HS-5 (cell line): ENCODE data around the gene CYS1.
"Not testable (repeated sequence)": the region's sequence is repeated elsewhere in the genome, so short reads cannot be mapped to it uniquely, and the experiment has no call there.

Experiments
- DNase-seq: peaks from one replicate; pipeline ENCODE4 v3.0.0-alpha.2; 2012; ENCODE audit warnings: low read depth

The CYS1 gene

DNA sequence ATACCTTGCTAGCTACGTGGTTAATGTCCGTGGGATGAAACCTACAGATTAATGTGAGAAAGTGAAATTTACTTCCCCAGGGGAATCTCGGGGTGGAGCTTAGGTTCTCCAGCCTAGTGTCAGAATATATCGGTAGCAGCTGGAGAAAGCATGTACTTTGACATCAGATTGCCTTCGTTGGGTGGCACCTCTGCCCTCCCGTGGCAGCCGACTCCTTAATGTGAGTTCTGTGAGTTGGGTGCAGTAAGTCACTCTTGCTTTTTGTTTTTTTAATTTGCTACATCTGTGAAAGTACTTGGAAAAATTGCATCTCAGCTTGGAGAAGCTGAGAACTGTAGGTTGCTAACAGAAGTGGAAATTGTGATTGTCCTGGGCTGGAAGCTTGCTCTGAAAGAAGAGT, 33.3 kb downstream of the CYS1 start:
- no peak for DNase-seq

- DNase-seq, result no peak
Observed at GRCh38 chr2:10045561-10046355, 34.5 kb downstream of the CYS1 start.

GRCh38 chr2:10043906-10044601, 36.2 kb downstream of the CYS1 start:
- peak; percentile 74 for DNase-seq

GRCh38 chr2:10043256-10043905, 36.8 kb downstream of the CYS1 start, which contains the start of gene KLF11:
Gene KLF11, plus strand, starts transcription at chr2:10043550. Its CDS starts 167 bp downstream, at chr2:10043717.
- peak; percentile 33 for DNase-seq

- DNase-seq, result peak; percentile 41
Observed at GRCh38 chr2:10042301-10043161, 37.7 kb downstream of the CYS1 start.

GRCh38 chr2:10041711-10042110, 38.5 kb downstream of the CYS1 start:
- DNase-seq, result no peak

- no peak for DNase-seq
Observed at GRCh38 chr2:10039658-10040410, 40.4 kb downstream of the CYS1 start.

GRCh38 chr2:10038716-10039115, 41.5 kb downstream of the CYS1 start:
- no peak for DNase-seq

GRCh38 chr2:10038123-10038522, 42.1 kb downstream of the CYS1 start:
- DNase-seq, result no peak

DNA sequence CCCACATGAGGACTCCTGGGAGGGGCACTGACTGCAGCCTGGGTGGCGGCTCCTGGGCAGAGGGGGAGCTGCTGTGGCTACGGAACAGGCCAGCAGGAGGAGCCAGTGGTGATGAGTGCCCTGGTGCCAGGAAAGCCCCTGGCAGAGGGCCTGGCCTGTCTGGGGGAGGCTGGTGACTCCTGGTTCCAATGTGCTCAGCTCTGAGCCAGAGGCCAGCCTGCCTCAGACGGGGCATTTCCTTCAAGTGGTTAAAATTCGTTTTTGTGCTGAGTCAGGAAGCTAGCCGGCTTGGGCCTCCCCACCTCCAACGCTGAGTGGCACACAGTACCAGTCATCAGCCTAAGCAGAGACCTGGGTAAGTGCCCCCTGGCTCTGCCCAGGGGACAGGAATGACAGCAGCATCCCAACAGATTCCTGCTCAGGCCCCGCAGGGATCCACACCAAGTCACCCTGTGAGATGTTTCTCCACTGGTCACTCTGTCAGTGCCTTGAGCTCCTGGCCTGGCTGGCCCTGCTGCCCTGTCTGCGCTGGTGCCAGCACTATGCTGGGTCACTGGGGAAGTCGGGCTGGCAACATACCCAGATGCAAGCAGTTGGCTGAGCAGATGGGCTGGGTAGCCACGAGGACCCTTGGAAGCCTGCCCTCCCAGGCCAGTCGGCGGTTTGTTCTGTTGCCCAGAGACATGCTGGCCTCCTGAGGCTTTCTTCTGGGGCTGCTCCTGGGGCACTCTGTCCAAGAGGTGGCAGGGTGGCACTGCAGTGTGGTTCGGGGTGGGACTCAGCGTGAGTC, 43.9 kb downstream of the CYS1 start:
- DNase-seq, result peak; percentile 31

- DNase-seq, result no peak
Observed at GRCh38 chr2:10035633-10036032, 44.6 kb downstream of the CYS1 start.

DNA sequence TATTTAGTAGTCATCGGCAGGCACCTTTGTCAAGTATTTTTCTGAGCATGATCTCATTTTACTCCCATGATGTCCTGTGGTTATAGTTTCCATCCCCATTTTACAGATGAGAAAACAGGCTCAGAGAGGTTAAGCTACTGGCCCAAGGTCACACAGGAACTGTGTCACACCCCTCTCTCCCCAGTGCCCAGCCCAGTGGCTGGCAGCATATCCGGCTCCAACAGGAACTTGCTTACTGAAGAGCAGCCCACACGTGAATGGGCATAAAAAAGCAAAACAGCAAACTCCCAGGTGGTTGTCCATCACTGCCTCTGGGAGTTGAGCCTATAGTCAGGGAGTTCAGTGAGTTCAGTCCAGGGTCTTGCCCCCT, 45.2 kb downstream of the CYS1 start:
- no peak for DNase-seq

- DNase-seq, result no peak
Observed at GRCh38 chr2:10034333-10035052, 45.7 kb downstream of the CYS1 start.

- no peak for DNase-seq
Observed at GRCh38 chr2:10033251-10034006, 46.8 kb downstream of the CYS1 start.

DNA sequence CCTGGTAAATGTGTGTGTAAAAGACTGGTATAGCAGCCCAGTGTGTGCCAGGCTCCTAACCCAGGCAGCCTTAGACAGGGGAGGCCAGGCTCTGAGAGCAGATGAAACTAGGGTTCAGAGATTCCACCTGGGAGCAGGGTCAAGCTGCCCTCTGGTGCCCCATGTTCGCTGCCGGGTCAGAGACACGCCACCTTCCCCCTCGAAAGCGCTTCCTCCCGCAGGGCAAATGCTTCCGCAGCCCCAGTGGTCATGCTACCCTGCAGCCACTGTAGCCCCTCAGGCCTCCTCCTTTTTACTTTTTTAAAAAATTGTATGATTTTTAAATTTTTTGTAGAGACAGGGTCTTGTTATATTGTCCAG, 47.5 kb downstream of the CYS1 start:
- no peak for DNase-seq

GRCh38 chr2:10031886-10032745, 48.1 kb downstream of the CYS1 start:
- DNase-seq, result no peak

DNA sequence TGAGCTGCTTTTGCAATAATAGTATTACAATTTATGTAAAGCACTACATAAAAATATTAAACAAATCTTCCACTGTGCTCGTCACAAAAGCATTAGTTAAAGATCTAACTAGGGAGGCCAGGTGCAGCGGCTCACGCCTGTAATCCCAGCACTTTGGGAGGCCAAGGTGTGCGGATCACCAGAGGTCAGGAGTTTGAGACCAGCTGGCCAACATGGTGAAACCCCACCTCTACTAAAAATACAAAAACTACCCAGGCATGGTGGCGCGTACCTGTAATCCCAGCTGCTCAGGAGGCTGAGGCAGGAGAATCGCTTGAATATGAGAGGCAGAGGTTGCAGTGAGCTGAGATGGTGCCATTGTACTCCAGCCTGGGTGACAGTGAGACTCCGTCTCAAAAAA, 49.4 kb downstream of the CYS1 start:
- not testable (repeated sequence) for DNase-seq

- no peak for DNase-seq
Observed at GRCh38 chr2:10030311-10030736, 49.9 kb downstream of the CYS1 start.
